GM19238 (cell line): ENCODE results near the gene INVS.
"Not testable (repeated sequence)": the region's sequence is repeated elsewhere in the genome, so short reads cannot be mapped to it uniquely, and the experiment has no call there.

ENCODE experiments used
- DNase-seq: peaks from one replicate; pipeline ENCODE4 v3.0.0; 2011; ENCODE audit warnings: low spot score; ENCODE audit not compliant: insufficient read length

INVS gene

GRCh38 chr9:100082782-100083181 is 16.3 kb upstream of the INVS start:
- no peak for DNase-seq

- DNase-seq, result no peak
Measured at GRCh38 chr9:100083448-100084127, 15.5 kb upstream of the INVS start.

- no peak for DNase-seq
Measured at GRCh38 chr9:100084128-100084453, 15.0 kb upstream of the INVS start.

GRCh38 chr9:100084734-100085133 is 14.3 kb upstream of the INVS start:
- no peak for DNase-seq

- DNase-seq, result no peak
Measured at GRCh38 chr9:100086097-100086635, 12.9 kb upstream of the INVS start.

GRCh38 chr9:100087218-100087617 is 11.8 kb upstream of the INVS start:
- DNase-seq, result no peak

GRCh38 chr9:100088202-100088601 is 10.8 kb upstream of the INVS start:
- DNase-seq, result no peak

- DNase-seq, result no peak
Measured at GRCh38 chr9:100090880-100091279, 8.2 kb upstream of the INVS start.

GRCh38 chr9:100091650-100092049 is 7.4 kb upstream of the INVS start:
- DNase-seq, result no peak

GRCh38 chr9:100092066-100092465 is 7.0 kb upstream of the INVS start:
- DNase-seq, result no peak

- DNase-seq, result not testable (repeated sequence)
Measured at GRCh38 chr9:100094411-100094810, 4.6 kb upstream of the INVS start.

- DNase-seq, result no peak
Measured at GRCh38 chr9:100096378-100096916, 2.6 kb upstream of the INVS start.

- DNase-seq, result no peak
Measured at GRCh38 chr9:100098046-100098886, 777 bp upstream of the INVS start.

GRCh38 chr9:100099722-100100042 is 639 bp downstream of the INVS start:
- DNase-seq, result no peak

- no peak for DNase-seq
Measured at GRCh38 chr9:100100146-100100667, 1.2 kb downstream of the INVS start.

GRCh38 chr9:100101608-100102007 is 2.6 kb downstream of the INVS start:
- no peak for DNase-seq

GRCh38 chr9:100104314-100104713 is 5.3 kb downstream of the INVS start:
- no peak for DNase-seq

GRCh38 chr9:100105861-100106260 is 6.8 kb downstream of the INVS start:
- DNase-seq, result no peak

GRCh38 chr9:100106616-100107015 is 7.6 kb downstream of the INVS start:
- DNase-seq, result no peak

- no peak for DNase-seq
Measured at GRCh38 chr9:100108559-100108958, 9.5 kb downstream of the INVS start.

GRCh38 chr9:100111235-100111634 is 12.2 kb downstream of the INVS start:
- DNase-seq, result no peak

GRCh38 chr9:100112677-100113336 is 13.8 kb downstream of the INVS start:
- DNase-seq, result no peak
